Measurements from ENCODE around the gene LZTS3. TPM values are rescaled to one million over a fixed set of nuclear protein-coding genes. Genes with fewer than 3 reads are reported as not detected.

Gene LZTS3
- total and polyA plus RNA-seq, 10 of the 15 experiments (the other 5 are each of a cell fraction or from before 2014, with no cell fraction given) = 0.03 to 0.90 (median 0.22) TPM

- in situ Hi-C loops (cut with MboI) (no loop called here), intact Hi-C loops (cut with micrococcal nuclease; ENCODE audit: unreplicated experiment) (no loop called here)
- ChIA-PET SMC1A (ENCODE audit: uncharacterized antibody, unreplicated experiment) (no interaction called here), RAD21 (ENCODE audit: unreplicated experiment) (no interaction called here), CTCF (no interaction called here), POLR2A (interaction anchor here (0.6 kb wide), 1 partner anchor 262 kb away, joined by 3 read pairs; no protein-coding TSS in a partner anchor)
- no peak for ATAC-seq
- H3K27ac ChIP-seq (ENCODE audit: control insufficient read depth, insufficient read depth) = no peak overlapping the region
- H3K4me1 ChIP-seq (ENCODE audit: control insufficient read depth, insufficient read depth, low read length) = peaks cover 2% of the 10 kb centered on the region; the same call in 1 of the 2 replicates
- no peak overlapping the region for H3K4me2 ChIP-seq (ENCODE audit: control insufficient read depth, insufficient read depth)
- no peak for FAIRE-seq
- BruUV-seq (replicated peaks) = no TSS peak
- no peak overlapping the region for H2AFZ ChIP-seq (ENCODE audit: control insufficient read depth, low read depth, low read length)
- no peaks in the 10 kb centered on the region for H4K20me1 ChIP-seq (ENCODE audit: control insufficient read depth, insufficient read depth)
- DNase-seq (ENCODE audit: low read depth, low spot score) = no peak
- H3K27me3 ChIP-seq (replicated peaks in 1 of 2; ENCODE audit: control insufficient read depth in 2 of 2, insufficient read depth in 2 of 2, low read length in 1 of 2) = peaks cover 0 to 4% of the 10 kb centered on the region in 2 experiments; a peak in 2 of 4 replicates
- 67% methylated on average over 8 of the region's 8 CpGs for WGBS (ENCODE audit: insufficient coverage, insufficient replicate concordance, low lambda C conversion rate, missing lambda C conversion rate)
- no peak overlapping the region for H3K4me3 ChIP-seq
- no peaks in the 10 kb centered on the region for H3K9me3 ChIP-seq (replicated peaks; ENCODE audit: control insufficient read depth, insufficient read depth, low read length)
- no peaks in the 10 kb centered on the region for H3K36me3 ChIP-seq (ENCODE audit: control insufficient read depth in 2 of 2, insufficient read depth in 2 of 2, low read length in 1 of 2)
- no peaks in the 10 kb centered on the region for H3K79me2 ChIP-seq (ENCODE audit: control insufficient read depth, insufficient read depth, low read length)
- H3K9ac ChIP-seq (ENCODE audit: control insufficient read depth, insufficient read depth, low read length) = no peak overlapping the region
- TF ChIP-seq SMARCA5 (IDR thresholded peaks at IDR 0.05) = no peak
- no peak for TF ChIP-seq EZH2 (IDR thresholded peaks at IDR 0.05; ENCODE audit: borderline replicate concordance, control insufficient read depth, low read depth, low read length)
- TF ChIP-seq ZSCAN29 (IDR thresholded peaks at IDR 0.05) = no peak
- TF ChIP-seq STAT3 (IDR thresholded peaks at IDR 0.05; ENCODE audit: low read depth, low read length) = no peak
- TF ChIP-seq SP1 (IDR thresholded peaks at IDR 0.05; ENCODE audit: low read depth, low read length) = no peak
- no peak for TF ChIP-seq MTA3 (IDR thresholded peaks at IDR 0.05; ENCODE audit: borderline replicate concordance, low read length)
- TF ChIP-seq BRCA1 (IDR thresholded peaks at IDR 0.05; ENCODE audit: low read depth, low read length) = no peak
- no peak for TF ChIP-seq TCF3 (IDR thresholded peaks at IDR 0.05; ENCODE audit: borderline replicate concordance, insufficient read depth, low read depth, low read length)
- TF ChIP-seq RAD51 (IDR thresholded peaks at IDR 0.05) = no peak
- TF ChIP-seq E4F1 (IDR thresholded peaks at IDR 0.05; ENCODE audit: borderline replicate concordance, partially characterized antibody) = no peak
- TF ChIP-seq SUPT20H (IDR thresholded peaks at IDR 0.05; ENCODE audit: borderline replicate concordance, control insufficient read depth, low read depth, low read length) = no peak
- TF ChIP-seq, protein P1, sequence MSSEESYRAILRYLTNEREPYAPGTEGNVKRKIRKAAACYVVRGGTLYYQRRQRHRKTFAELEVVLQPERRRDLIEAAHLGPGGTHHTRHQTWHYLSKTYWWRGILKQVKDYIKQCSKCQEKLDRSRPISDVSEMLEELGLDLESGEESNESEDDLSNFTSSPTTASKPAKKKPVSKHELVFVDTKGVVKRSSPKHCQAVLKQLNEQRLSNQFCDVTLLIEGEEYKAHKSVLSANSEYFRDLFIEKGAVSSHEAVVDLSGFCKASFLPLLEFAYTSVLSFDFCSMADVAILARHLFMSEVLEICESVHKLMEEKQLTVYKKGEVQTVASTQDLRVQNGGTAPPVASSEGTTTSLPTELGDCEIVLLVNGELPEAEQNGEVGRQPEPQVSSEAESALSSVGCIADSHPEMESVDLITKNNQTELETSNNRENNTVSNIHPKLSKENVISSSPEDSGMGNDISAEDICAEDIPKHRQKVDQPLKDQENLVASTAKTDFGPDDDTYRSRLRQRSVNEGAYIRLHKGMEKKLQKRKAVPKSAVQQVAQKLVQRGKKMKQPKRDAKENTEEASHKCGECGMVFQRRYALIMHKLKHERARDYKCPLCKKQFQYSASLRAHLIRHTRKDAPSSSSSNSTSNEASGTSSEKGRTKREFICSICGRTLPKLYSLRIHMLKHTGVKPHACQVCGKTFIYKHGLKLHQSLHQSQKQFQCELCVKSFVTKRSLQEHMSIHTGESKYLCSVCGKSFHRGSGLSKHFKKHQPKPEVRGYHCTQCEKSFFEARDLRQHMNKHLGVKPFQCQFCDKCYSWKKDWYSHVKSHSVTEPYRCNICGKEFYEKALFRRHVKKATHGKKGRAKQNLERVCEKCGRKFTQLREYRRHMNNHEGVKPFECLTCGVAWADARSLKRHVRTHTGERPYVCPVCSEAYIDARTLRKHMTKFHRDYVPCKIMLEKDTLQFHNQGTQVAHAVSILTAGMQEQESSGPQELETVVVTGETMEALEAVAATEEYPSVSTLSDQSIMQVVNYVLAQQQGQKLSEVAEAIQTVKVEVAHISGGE (CRISPR knock-in tag; IDR thresholded peaks at IDR 0.05) = no peak
- TF ChIP-seq ESRRA (IDR thresholded peaks at IDR 0.05; ENCODE audit: low read length) = no peak
- TF ChIP-seq HCFC1 (IDR thresholded peaks at IDR 0.05; ENCODE audit: low read length) = no peak
- no peak for TF ChIP-seq ETV6 (conservative IDR thresholded peaks at IDR 0.05 in 1 of 2, IDR thresholded peaks at IDR 0.05 in 1 of 2; ENCODE audit: borderline replicate concordance in 1 of 2, low read depth in 1 of 2)
- no peak for TF ChIP-seq NBN (IDR thresholded peaks at IDR 0.05)
- TF ChIP-seq HDGF (IDR thresholded peaks at IDR 0.05) = no peak
These were observed 4.6 kb upstream of the LZTS3 start for GRCh38 chr20:3177746-3178485.
